GM12878 (cell line): ENCODE data around the gene CACNA1H.

Experiments used
- ATF2 ChIP-seq: IDR thresholded peaks from 2 replicates; pipeline ENCODE4 v1.6.1; 2012; ENCODE audit warnings: low read length, inconsistent platforms
- CHD2 ChIP-seq: IDR thresholded peaks from 2 replicates; pipeline ENCODE4 v1.6.1; 2011; ENCODE audit warnings: low read depth, low read length, improper control_type of control experiment, borderline replicate concordance
- CTCF ChIP-seq, 3 experiments: IDR thresholded peaks in 2 of 3; conservative IDR thresholded peaks in 1 of 3; 2 replicates each; pipeline ENCODE4 v1.5.1; 2011; ENCODE audit warnings: low read depth in 3 of 3, low read length in 3 of 3, mild to moderate bottlenecking in 3 of 3, control low read depth in 2 of 3, moderate library complexity in 2 of 3, inconsistent platforms in 1 of 3, mixed read lengths in 1 of 3; ENCODE audit not compliant: control insufficient read depth in 2 of 3, insufficient read depth in 1 of 3; ENCODE audit errors: extremely low read depth in 1 of 3
- EP300 ChIP-seq, 2 experiments: fragments of 150-350 bp in 1 of 2; IDR thresholded peaks; 2 replicates each; pipeline ENCODE4 v1.6.1; 2011 to 2012; ENCODE audit warnings: low read depth in 2 of 2, low read length in 2 of 2, borderline replicate concordance in 1 of 2, improper control_type of control experiment in 1 of 2, inconsistent platforms in 1 of 2; ENCODE audit not compliant: control insufficient read depth in 1 of 2
- HDAC2 ChIP-seq: fragments of 200-600 bp; sonication (generic); IDR thresholded peaks from 2 replicates; pipeline ENCODE4 v1.6.1; 2017
- RAD21 ChIP-seq: IDR thresholded peaks from 2 replicates; pipeline ENCODE4 v1.6.1; 2011; ENCODE audit warnings: mild to moderate bottlenecking, low read depth, low read length, moderate library complexity; ENCODE audit not compliant: insufficient read depth
- REST ChIP-seq: IDR thresholded peaks from 2 replicates; pipeline ENCODE4 v1.6.1; 2012; ENCODE audit warnings: mild to moderate bottlenecking, low read depth, low read length
- STAT3 ChIP-seq: IDR thresholded peaks from 2 replicates; pipeline ENCODE4 v1.6.1; 2011; ENCODE audit warnings: low read depth, low read length, improper control_type of control experiment
- ZNF207 ChIP-seq: fragments of 450-650 bp; IDR thresholded peaks from 2 replicates; pipeline ENCODE4 v1.6.1; 2014; ENCODE audit warnings: antibody characterized with exemption, mild to moderate bottlenecking, borderline replicate concordance

- TF ChIP-seq CTCF (IDR thresholded peaks at IDR 0.05 in 2 of 3, conservative IDR thresholded peaks at IDR 0.05 in 1 of 3; ENCODE audit: control insufficient read depth in 2 of 3, extremely low read depth in 1 of 3, insufficient read depth in 1 of 3, low read depth in 3 of 3, low read length in 3 of 3) (no peak), ATF2 (no peak), REST (no peak), EP300 (IDR thresholded peaks at IDR 0.05; ENCODE audit: borderline replicate concordance in 1 of 2, control insufficient read depth in 1 of 2, low read depth in 2 of 2, low read length in 2 of 2) (no peak), HDAC2 (no peak), STAT3 (no peak), ZNF207 (no peak), RAD21 (no peak), CHD2 (no peak)
These were observed 39.6 kb downstream of the CACNA1H start for GRCh38 chr16:1192384-1193073.
